SKM-1 (cell line): Measurements from ENCODE around the gene PRODH.
"Not testable (repeated sequence)": the region's sequence is repeated elsewhere in the genome, so short reads cannot be mapped to it uniquely, and the experiment has no call there.

Experiments
- DNase-seq: peaks from one replicate; lab custom pipeline; 2025; ENCODE audit not compliant: unreplicated experiment; lab: John Stamatoyannopoulos, UW

PRODH gene

DNA sequence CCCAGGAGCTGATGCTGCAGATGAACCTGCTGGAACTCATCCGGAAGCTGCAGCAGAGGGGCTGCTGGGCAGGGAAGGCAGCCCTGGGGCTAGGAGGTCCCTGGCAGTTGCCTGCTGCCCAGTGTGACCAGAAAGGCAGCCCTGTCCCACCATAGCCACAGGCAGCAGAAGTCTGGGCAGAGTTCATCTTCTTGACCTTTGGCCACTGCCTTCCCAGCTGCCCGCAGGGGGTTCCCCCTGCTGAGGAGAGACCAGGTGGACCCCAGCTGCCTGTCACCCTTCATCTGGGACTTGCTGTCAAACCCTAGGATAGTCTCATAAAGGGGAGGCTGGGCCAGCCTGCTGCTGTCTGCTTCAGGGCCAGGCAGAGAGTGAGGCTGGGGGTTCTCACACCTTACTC is 24.6 kb downstream of the PRODH start:
- DNase-seq: not testable (repeated sequence)

DNA sequence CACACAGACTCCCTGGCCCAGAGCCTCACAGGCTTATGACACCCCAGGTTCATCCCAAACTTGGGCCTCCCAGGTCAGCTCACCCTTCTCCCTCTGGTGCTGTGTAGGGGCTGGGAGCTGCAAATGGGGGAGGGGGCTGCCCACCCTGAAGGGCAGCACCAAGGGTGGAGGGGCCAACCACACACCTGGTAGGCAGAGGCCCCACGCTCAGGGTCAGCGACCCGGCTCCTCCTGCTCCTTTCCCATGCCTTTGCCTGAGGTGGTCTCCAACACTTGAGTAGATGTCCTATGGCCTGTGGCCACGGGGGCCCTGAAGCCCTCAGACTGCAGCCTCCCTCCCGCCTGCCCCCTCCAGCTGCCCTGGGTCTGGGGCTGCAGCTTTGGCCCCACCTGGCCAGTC is 26.5 kb downstream of the PRODH start:
- DNase-seq: no peak

DNA sequence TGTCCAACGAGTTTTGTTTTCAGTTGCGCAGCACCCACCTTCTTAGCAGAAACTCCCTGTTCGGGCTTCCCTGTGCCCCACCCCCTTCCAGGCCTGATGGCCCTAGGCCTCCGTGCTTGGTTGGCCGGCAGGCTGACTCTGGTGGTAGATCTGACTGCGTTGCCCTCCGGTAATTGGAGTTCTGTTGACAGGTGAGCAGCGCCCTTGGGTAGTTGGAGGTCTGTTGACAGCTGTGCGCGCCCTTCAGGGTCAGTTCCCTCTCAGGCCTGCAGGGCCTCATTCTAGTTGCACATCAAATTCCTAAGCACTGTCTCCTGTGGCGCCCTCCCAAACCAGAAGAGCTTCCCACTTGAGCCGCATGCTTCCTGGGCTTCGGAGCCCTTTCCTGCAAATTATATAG is 29.2 kb downstream of the PRODH start:
- DNase-seq: no peak

DNA sequence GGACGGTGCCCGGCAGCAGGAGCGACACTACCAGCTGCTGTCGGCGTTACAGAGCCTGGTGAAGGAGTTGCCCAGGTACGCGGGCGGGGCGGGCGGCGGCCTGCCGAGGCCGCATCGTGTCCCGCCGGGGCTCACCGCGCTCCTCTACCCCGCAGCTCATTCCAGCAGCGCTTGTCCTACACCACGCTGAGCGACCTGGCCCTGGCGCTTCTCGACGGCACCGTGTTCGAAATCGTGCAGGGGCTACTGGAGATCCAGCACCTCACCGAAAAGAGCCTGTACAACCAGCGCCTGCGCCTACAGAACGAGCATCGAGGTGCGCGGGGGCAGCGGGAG is 29.7 kb downstream of the PRODH start:
- not testable (repeated sequence) for DNase-seq

DNA sequence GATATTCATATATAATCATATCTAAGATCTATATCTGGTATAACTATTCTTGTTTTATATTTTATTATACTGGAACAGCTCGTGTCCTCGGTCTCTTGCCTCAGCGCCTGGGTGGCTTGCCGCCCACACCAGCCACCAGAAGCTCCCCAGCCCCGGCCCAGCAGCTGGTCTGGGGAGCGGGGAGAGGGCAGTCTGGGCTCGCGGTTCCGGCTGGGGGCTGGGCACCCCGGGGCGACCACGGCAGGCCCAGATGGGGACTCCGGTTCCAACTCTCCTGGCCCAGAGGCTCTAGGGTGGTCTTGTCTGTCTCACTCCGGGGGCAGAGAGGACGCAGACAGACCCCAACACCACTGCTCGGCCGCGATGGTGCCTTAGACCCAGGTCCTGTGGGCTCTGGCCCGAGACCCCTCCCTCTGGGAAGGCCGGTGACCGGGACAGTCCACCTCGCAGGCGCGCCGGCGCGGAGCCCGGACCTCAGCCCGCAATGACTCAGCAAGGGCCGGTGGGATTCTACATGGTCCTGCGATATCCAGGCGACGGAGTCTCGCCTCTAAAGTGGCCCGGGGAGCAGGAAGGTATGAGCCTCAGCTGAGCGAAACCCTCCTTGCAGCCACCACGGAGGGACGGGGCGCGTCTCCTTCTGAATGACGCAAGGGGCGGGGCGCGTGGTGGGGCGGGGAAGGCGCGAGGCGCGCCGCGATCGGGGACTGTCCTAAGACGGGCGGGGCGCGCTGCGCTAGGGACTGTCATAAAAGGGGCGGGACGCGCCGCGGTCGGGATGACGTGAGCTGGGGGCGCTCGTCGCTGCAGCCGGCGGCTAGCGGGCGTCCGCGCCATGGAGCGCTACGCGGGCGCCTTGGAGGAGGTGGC is 30.3 kb downstream of the PRODH start, which contains the start of gene DGCR6:
DGCR6 (plus strand) TSS at position 781 of the 870 bp plus-strand sequence; CDS start at position 836, 55 bp downstream.
- DNase-seq: no peak

DNA sequence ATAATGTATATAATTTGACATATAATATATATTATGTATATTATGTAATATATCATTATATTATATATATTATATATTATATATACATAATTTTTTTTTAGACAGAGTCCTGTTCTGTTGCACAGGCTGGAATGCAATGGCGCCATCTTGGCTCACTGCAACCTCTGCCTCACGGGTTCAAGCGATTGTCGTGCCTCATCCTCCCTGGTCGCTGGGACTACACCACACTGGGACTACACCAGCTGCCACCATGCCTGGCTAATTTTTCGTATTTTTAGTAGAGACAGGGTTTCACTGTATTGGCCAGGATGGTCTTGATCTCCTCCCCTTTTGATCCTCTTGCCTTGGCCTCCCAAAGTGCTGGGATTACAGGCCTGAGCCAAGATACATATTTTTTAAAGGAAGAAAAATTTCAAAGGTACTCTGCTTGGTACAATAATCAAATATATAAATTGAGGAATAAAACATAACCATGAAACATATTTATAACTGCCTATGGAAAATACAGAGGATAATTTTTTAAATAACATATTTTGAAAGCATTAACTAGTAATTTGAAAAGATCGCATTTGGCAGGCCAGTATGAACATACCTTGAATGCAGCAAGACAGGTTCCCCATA is 39.9 kb downstream of the PRODH start:
- not testable (repeated sequence) for DNase-seq

DNA sequence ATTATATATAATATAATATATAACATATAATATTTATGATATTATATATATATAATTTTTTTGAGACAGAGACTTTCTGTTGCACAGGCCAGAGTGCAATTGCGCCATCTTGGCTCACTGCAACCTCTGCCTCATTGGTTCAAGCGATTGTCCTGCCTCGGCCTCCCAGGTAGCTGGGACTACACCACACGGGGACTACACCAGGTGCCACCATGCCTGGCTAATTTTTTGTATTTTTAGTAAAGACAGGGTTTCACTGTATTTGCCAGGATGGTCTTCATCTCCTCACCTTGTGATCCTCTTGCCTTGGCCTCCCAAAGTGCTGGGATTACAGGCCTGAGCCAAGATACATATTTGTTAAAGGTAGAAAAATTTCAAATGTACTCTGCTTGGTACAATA is 42.3 kb downstream of the PRODH start:
- not testable (repeated sequence) for DNase-seq

DNA sequence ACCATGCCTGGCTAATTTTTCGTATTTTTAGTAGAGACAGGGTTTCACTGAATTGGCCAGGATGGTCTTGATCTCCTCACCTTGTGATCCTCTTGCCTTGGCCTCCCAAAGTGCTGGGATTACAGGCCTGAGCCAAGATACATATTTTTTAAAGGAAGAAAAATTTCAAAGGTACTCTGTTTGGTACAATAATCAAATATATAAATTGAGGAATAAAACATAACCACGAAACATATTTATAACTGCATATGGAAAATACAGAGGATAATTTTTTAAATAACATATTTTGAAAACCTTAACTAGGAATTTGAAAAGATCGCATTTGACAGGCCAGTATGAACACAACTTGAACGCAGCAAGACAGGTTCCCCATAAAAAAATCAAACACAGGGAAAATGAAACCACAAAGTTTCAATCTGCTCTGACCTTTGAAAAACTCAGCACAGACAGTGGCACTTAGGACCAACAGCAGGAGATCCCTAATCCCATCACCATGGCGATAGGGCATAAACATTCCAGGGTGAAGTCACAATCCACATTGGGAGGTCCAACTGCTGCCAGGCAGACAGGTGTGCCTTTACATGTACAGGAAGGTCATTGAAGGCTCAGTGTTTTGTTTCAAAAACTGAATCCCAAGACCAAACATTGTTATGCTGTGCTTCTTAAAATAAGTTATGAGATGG is 45.4 kb downstream of the PRODH start:
- not testable (repeated sequence) for DNase-seq

DNA sequence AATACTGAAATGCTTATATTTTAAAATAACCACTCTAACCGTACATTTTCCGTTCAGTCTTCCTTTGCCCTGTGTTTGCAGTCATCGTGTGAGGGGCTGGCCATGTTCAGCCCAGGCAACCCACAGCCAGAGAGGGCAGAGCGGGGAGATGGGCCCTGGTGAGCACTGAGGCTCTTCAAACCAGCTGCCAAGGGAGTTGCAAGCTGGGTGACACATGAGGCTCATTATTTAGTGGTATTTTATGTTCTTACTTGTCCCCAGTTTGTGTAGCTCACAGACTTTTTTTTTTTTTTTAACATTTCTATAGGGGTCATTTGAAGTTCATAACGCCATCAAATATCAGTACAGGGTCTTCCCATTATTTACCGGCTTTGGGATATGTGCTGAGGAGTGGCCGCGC is 48.0 kb downstream of the PRODH start:
- no peak for DNase-seq

DNA sequence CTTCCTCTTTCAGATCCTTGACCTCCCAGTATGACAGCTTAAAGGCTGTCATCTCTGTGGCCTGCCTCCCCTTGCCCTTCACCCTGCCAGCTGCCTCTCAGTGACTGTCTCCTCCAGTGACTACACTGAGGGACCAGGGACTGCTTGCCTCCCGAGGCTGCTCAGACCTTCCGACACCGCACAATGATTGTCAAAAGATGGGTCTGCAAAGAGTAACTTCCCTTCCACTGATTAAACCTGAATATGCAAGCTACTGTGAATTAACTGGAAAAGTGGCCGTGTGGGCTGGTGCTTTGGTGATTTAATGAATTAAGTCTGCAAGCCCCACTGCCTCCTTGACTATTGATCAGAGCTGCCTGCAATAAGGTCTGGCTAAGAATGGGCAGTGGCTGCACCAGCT is 51.6 kb downstream of the PRODH start:
- DNase-seq: not testable (repeated sequence)

DNA sequence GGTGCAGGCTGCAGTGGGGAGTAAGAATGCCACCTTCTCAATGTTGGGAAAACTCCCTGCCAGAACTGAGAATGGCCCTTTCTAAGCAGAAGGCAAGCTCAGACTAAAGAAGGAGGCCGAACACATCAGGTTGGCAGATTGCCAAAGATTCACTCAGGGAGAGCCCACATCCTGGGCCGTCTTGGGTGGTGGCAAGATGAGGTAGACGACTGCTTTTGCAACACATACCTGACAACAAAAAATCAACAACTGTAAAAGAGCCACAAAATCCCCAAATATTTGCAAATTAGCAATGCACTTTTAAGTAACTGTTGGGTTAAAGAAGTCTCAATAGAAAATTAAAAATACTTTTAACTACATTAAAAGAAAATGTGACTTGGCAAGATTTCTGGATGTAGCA is 54.8 kb downstream of the PRODH start:
- DNase-seq: not testable (repeated sequence)
